DMS114 treated with DMSO at 0.1 percent for 48 hours (cell line): ENCODE measurements around the gene RLN3.
A peak's percentile ranks its signal among the peaks of the same experiment; 100 is the strongest.
"Not testable (repeated sequence)": the region's sequence is repeated elsewhere in the genome, so short reads cannot be mapped to it uniquely, and the experiment has no call there.

ENCODE experiments used
- DNase-seq: peaks from one replicate; lab custom pipeline; 2025; ENCODE audit not compliant: unreplicated experiment; lab: John Stamatoyannopoulos, UW

Gene RLN3

GRCh38 chr19:14021474-14021873, 6.5 kb upstream of the RLN3 start:
- no peak for DNase-seq

GRCh38 chr19:14022469-14022868, 5.5 kb upstream of the RLN3 start:
- no peak for DNase-seq

- DNase-seq, result peak; percentile 18
These were observed 4.3 kb upstream of the RLN3 start for GRCh38 chr19:14023404-14024235.

- DNase-seq, result not testable (repeated sequence)
These were observed 1.2 kb upstream of the RLN3 start for GRCh38 chr19:14026652-14027192.

- no peak for DNase-seq
These were observed 953 bp downstream of the RLN3 start for GRCh38 chr19:14028901-14029300.

GRCh38 chr19:14030997-14031718, 3.2 kb downstream of the RLN3 start:
- no peak for DNase-seq

- DNase-seq, result peak; percentile 47
These were observed 4.0 kb downstream of the RLN3 start, which contains the start of gene IL27RA for GRCh38 chr19:14031719-14032480. Gene IL27RA, plus strand, starts transcription at chr19:14031762. Its CDS starts 111 bp downstream, at chr19:14031873.

GRCh38 chr19:14033946-14034345, 6.0 kb downstream of the RLN3 start:
- DNase-seq, result no peak

- DNase-seq, result peak; percentile 6
These were observed 7.2 kb downstream of the RLN3 start for GRCh38 chr19:14035159-14035558.

GRCh38 chr19:14035706-14036105, 7.8 kb downstream of the RLN3 start:
- no peak for DNase-seq

GRCh38 chr19:14039181-14039580, 11.2 kb downstream of the RLN3 start:
- no peak for DNase-seq

- DNase-seq, result peak; percentile 35
These were observed 15.0 kb downstream of the RLN3 start for GRCh38 chr19:14042659-14043608.

GRCh38 chr19:14047866-14048265, 19.9 kb downstream of the RLN3 start:
- DNase-seq, result not testable (repeated sequence)

- no peak for DNase-seq
These were observed 20.6 kb downstream of the RLN3 start for GRCh38 chr19:14048443-14049153.

- no peak for DNase-seq
These were observed 22.6 kb downstream of the RLN3 start for GRCh38 chr19:14050512-14050911.

- not testable (repeated sequence) for DNase-seq
These were observed 23.0 kb downstream of the RLN3 start for GRCh38 chr19:14050961-14051360.

- no peak for DNase-seq
These were observed 24.0 kb downstream of the RLN3 start for GRCh38 chr19:14051980-14052379.

- no peak for DNase-seq
These were observed 24.5 kb downstream of the RLN3 start for GRCh38 chr19:14052470-14052869.

- DNase-seq, result no peak
These were observed 25.1 kb downstream of the RLN3 start for GRCh38 chr19:14053032-14053431.
